Measurements from ENCODE around the gene FHL2.

FHL2 gene

DNA sequence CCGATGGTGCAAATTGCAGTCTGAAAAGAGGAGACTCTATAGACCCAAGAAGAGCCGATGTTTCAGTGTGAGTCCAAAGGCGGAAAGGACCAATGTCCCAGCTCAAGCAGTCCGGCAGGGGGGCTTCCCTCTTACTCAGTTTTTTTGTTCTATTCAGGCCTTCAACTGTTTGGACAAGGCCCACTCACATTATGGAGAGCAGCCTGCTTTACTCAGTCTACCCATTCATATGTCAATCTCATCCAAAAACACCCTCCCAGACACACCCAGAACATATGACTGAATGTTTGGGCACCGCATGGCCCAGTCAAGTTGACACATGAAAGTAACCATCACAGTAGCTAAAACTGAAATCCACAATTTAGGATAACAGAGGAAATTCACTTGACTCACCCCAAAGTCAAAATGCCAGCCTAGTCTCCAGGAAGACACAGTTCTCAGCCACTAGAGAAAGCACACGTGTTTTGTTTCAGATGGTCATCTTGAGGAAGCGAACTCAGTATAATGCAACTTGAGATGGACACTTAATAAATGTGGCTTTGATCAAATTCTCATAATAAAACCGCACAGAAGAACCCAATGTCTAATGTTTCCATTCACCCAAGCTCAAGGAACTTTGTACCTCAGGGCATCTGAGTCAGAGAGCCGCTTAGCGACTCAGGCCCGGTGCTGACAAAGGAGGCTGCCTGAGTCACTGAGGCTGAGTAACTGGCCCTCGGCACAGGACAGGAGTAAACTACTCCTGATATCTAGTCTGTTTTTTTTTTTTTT is 2.4 kb downstream of the FHL2 start:
- DNase-seq, result no peak

DNA sequence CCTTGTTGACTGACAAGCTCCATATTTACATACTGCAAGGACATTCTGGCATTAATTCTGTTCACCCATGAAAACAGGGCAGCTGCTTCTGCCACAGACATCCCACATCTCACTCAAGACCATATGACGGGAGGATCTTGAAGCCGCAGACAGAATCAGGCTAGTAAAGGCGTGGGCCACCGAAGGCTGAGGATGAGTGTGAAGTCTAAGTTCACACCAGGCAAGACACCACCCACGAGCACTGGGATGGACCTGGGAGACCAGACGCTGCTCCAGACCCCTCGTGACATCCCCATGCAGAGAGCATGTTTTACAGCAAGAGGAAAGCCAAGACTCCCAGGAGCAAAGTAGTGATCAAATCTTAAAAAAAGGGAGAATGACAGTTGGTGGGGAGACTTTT is 3.2 kb downstream of the FHL2 start:
- DNase-seq, result no peak

DNA sequence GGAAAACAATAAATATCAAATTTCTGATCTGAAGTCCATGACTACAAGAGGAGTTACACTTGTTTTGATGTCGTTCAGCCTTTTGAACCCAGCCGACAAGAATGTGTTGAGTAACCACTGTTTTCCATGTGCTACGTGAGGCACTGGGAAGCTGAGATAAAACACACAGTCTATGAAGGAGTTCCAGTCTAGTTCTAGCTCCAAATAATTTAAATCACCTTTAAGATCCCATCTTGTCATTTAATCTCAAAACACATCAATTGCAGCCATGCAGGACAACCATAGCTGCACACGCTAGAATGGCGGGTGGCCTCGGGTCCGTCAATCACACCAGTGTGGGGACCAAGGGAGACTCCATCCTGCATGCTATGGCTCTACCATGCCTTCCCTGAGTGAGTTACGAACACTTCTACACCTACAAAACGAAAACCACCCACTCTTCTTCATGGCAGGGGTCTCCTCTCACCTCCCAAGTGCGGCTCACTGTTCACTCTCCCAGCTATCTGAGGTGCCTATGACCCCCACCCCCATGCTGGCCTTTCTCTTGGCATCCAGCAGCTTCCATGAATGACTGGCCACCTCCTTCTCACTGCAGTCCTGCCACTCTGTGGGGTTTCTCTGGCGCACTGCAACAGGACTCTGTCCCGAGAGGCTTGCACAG is 3.8 kb downstream of the FHL2 start:
- no peak for DNase-seq

- no peak for DNase-seq
Measured at GRCh38 chr2:105393373-105394055, 5.3 kb downstream of the FHL2 start.

- DNase-seq, result no peak
Measured at GRCh38 chr2:105391763-105392662, 6.8 kb downstream of the FHL2 start.

DNA sequence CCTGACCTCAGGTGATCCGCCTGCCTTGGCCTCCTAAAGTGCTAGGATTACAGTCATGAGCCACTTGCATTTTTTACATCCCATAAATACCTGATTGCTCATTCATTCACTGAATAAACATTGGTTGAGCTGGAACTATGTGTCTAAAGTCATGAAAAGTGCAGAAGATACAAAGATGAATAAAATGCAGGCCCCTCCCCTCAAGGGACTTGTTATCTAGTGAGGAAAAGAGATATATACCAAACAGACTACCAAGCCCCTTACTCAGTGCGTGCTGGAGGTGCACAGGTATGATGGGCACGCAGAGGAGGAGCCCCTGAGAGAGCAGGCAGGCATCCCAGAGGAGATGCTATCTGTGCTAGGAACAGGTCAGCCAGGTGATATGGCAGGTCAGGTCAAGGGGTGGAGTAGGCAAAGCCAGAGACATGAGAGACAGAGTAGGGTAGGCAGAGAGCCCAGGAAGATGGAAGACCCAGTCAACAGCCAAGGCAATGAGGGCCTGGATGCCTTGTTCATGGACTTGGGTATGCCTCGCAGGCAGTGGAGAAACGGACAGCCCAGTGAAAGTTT is 7.7 kb downstream of the FHL2 start:
- no peak for DNase-seq

- no peak for DNase-seq
Measured at GRCh38 chr2:105390454-105390853, 8.4 kb downstream of the FHL2 start.

DNA sequence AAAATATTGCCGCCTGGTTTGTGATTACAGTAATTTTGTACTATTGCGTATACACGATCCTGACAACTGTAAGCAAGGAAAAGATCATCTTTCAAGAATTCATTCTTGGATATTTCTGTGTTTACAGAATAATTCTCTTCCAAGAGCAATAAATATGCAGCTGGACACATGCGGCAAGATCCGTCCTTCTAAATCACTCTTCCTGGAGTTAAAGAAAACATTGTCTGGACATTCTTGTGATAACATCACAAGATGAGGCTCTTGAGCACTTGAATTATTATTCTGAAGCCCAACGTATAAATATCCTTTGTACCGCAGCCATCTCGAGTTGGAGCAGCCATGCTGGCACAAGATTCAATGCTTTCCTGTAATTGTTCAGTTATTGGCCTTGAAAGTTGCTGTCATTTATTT is 9.9 kb downstream of the FHL2 start:
- DNase-seq, result no peak

DNA sequence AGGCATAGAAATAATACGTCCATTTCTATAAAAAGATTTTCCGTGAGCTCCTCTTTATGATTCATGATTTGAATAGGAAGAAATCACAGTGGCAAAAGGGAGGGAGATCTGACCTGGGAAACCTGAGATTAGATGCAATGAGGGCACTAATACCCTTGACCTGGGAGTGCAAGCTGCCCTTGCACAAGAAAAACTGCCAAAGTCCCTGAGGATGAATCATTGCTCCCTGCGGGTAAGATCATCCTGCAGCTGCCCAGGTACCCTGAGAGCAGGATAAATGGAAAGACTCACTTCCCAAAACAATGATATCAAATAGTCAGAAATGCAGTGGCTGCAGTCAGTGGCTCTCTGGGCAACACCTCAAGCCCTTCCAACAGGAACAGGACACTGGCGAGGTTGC is 11.6 kb downstream of the FHL2 start:
- no peak for DNase-seq

GRCh38 chr2:105385731-105386540 is 12.9 kb downstream of the FHL2 start:
- no peak for DNase-seq

GRCh38 chr2:105384861-105385260 is 14.0 kb downstream of the FHL2 start:
- DNase-seq, result no peak

DNA sequence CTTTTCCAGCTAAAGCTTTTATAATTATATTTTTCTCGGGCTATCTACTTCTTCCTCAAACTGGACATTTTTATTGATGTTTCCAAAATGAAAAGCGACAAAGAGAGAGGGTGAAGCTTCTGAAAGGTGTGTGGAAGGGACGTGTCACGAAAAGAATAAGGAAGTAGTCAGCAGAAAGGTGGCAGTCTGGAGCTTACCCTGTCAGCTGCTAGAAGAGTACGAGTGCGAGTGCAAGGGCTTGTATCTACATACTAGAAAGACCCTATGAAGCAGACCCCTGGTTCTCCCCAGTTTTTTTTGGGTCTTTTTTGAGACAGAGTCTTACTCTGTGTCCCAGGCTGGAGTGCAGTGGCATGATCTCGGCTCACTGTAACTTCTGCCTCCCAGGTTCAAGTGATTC is 14.6 kb downstream of the FHL2 start:
- no peak for DNase-seq

- DNase-seq, result no peak
Measured at GRCh38 chr2:105383432-105384166, 15.3 kb downstream of the FHL2 start.

- no peak for DNase-seq
Measured at GRCh38 chr2:105382177-105382576, 16.7 kb downstream of the FHL2 start.

DNA sequence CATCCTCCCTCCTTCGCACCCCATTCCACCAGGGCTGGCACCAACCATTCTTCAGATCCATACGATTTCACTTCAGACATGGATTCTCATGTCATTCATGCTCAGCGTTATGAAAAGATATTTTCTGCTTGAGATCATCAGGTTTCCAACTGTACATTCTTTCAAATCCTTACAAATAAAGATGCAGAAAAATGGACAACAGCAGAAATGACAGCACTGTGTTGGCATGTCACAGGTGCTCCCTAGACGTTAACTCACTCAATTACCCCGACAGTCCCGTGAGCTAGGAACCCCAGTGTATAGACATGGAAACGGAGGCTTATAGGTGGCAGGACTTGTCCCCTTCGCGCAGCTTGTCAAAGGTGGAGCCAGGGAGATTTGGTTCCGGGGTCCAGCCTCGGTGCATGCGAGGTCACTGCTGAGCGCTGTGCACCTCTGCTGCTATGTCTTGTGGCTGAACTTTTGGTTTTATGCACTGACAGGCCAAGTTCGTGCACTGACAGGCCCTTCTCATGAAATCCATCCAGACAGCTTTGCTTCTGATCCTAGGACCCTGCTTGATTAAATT is 17.7 kb downstream of the FHL2 start:
- no peak for DNase-seq

GRCh38 chr2:105380432-105381100 is 18.3 kb downstream of the FHL2 start:
- DNase-seq, result no peak

- DNase-seq, result no peak
Measured at GRCh38 chr2:105379741-105380186, 19.1 kb downstream of the FHL2 start.

GRCh38 chr2:105378921-105379383 is 19.9 kb downstream of the FHL2 start:
- DNase-seq, result no peak

GRCh38 chr2:105378276-105378840 is 20.5 kb downstream of the FHL2 start:
- DNase-seq, result no peak

- DNase-seq, result no peak
Measured at GRCh38 chr2:105377871-105378270, 21.0 kb downstream of the FHL2 start.

All from DMS79 (cell line).